Measurements from ENCODE around the gene HSPA9. TPM values are rescaled to one million over a fixed set of nuclear protein-coding genes. Genes with fewer than 3 reads are reported as not detected.
A peak's percentile ranks its signal among the peaks of the same experiment; 100 is the strongest.

Gene HSPA9
- total and polyA plus RNA-seq, 2 of the 13 experiments (the other 11 are each of a cell fraction or from before 2014, with no cell fraction given): 165 to 478 TPM

DNA sequence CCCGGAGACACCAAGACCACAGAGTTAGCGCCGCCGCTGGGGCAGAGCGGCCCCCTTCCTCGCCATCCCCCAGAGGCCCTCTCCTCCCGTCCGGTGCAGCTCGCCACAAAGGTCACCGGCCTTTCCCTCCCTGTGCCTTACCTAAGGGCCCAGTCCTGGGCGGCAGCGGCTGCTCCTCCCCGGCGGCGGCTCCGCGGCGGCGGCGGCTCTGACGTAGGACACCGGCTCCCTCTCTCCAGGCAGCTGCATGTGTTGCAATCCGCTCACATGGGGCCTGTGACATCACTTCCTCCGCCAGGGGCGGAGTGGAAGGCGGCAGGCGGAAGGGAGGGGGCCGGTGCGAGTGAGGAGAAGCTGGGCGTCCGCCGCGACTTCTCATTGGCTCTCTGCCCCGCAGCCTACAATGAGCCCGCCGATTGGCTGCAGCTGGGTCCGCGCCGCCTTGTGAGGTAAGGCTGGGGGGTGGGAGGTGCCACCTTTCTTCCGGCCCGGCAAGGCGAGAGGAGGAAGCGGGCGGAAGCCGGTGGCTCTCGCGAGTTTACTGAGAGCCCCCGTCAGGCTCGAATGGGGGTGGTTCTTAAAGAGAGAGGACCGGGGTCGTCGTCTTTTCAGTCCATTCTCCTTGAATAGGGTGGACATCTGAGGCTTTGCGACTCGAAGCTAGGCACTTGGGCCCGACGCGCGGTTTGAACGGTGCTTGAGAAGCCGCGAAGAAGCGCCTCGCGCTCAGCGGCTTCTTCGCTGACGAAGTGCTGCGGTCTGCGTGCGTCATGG is 32.1 kb downstream of the HSPA9 start, which contains the start of gene ETF1 (continued):
- TF ChIP-seq, protein P1, sequence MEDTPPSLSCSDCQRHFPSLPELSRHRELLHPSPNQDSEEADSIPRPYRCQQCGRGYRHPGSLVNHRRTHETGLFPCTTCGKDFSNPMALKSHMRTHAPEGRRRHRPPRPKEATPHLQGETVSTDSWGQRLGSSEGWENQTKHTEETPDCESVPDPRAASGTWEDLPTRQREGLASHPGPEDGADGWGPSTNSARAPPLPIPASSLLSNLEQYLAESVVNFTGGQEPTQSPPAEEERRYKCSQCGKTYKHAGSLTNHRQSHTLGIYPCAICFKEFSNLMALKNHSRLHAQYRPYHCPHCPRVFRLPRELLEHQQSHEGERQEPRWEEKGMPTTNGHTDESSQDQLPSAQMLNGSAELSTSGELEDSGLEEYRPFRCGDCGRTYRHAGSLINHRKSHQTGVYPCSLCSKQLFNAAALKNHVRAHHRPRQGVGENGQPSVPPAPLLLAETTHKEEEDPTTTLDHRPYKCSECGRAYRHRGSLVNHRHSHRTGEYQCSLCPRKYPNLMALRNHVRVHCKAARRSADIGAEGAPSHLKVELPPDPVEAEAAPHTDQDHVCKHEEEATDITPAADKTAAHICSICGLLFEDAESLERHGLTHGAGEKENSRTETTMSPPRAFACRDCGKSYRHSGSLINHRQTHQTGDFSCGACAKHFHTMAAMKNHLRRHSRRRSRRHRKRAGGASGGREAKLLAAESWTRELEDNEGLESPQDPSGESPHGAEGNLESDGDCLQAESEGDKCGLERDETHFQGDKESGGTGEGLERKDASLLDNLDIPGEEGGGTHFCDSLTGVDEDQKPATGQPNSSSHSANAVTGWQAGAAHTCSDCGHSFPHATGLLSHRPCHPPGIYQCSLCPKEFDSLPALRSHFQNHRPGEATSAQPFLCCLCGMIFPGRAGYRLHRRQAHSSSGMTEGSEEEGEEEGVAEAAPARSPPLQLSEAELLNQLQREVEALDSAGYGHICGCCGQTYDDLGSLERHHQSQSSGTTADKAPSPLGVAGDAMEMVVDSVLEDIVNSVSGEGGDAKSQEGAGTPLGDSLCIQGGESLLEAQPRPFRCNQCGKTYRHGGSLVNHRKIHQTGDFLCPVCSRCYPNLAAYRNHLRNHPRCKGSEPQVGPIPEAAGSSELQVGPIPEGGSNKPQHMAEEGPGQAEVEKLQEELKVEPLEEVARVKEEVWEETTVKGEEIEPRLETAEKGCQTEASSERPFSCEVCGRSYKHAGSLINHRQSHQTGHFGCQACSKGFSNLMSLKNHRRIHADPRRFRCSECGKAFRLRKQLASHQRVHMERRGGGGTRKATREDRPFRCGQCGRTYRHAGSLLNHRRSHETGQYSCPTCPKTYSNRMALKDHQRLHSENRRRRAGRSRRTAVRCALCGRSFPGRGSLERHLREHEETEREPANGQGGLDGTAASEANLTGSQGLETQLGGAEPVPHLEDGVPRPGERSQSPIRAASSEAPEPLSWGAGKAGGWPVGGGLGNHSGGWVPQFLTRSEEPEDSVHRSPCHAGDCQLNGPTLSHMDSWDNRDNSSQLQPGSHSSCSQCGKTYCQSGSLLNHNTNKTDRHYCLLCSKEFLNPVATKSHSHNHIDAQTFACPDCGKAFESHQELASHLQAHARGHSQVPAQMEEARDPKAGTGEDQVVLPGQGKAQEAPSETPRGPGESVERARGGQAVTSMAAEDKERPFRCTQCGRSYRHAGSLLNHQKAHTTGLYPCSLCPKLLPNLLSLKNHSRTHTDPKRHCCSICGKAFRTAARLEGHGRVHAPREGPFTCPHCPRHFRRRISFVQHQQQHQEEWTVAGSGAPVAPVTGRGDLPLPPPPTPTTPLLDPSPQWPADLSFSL (CRISPR knock-in tag; IDR thresholded peaks at IDR 0.05): no peak
- TF ChIP-seq, protein P2, sequence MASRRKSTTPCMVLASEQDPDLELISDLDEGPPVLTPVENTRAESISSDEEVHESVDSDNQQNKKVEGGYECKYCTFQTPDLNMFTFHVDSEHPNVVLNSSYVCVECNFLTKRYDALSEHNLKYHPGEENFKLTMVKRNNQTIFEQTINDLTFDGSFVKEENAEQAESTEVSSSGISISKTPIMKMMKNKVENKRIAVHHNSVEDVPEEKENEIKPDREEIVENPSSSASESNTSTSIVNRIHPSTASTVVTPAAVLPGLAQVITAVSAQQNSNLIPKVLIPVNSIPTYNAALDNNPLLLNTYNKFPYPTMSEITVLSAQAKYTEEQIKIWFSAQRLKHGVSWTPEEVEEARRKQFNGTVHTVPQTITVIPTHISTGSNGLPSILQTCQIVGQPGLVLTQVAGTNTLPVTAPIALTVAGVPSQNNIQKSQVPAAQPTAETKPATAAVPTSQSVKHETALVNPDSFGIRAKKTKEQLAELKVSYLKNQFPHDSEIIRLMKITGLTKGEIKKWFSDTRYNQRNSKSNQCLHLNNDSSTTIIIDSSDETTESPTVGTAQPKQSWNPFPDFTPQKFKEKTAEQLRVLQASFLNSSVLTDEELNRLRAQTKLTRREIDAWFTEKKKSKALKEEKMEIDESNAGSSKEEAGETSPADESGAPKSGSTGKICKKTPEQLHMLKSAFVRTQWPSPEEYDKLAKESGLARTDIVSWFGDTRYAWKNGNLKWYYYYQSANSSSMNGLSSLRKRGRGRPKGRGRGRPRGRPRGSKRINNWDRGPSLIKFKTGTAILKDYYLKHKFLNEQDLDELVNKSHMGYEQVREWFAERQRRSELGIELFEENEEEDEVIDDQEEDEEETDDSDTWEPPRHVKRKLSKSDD (CRISPR knock-in tag; IDR thresholded peaks at IDR 0.05; ENCODE audit: low read depth): peak; percentile 94
- no peak for TF ChIP-seq NFE2L2 (IDR thresholded peaks at IDR 0.05; ENCODE audit: low read length)
- peak; percentile 60; the same call in 1 of the 2 replicates for TF ChIP-seq KDM4B (CRISPR knock-in tag; IDR thresholded peaks at IDR 0.05)
- TF ChIP-seq, protein P3, sequence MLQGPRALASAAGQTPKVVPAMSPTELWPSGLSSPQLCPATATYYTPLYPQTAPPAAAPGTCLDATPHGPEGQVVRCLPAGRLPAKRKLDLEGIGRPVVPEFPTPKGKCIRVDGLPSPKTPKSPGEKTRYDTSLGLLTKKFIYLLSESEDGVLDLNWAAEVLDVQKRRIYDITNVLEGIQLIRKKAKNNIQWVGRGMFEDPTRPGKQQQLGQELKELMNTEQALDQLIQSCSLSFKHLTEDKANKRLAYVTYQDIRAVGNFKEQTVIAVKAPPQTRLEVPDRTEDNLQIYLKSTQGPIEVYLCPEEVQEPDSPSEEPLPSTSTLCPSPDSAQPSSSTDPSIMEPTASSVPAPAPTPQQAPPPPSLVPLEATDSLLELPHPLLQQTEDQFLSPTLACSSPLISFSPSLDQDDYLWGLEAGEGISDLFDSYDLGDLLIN (CRISPR knock-in tag; IDR thresholded peaks at IDR 0.05; ENCODE audit: borderline replicate concordance): peak; percentile 59; the same call in 1 of the 2 replicates
- TF ChIP-seq FOXK2 (IDR thresholded peaks at IDR 0.05): no peak
- TF ChIP-seq CBX5 (CRISPR knock-in tag; IDR thresholded peaks at IDR 0.05; ENCODE audit: borderline replicate concordance): peak; percentile 39; the same call in 1 of the 2 replicates
- TF ChIP-seq, protein P4, sequence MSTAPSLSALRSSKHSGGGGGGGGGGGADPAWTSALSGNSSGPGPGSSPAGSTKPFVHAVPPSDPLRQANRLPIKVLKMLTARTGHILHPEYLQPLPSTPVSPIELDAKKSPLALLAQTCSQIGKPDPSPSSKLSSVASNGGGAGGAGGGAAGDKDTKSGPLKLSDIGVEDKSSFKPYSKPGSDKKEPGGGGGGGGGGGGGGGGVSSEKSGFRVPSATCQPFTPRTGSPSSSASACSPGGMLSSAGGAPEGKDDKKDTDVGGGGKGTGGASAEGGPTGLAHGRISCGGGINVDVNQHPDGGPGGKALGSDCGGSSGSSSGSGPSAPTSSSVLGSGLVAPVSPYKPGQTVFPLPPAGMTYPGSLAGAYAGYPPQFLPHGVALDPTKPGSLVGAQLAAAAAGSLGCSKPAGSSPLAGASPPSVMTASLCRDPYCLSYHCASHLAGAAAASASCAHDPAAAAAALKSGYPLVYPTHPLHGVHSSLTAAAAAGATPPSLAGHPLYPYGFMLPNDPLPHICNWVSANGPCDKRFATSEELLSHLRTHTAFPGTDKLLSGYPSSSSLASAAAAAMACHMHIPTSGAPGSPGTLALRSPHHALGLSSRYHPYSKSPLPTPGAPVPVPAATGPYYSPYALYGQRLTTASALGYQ (CRISPR knock-in tag; IDR thresholded peaks at IDR 0.05): 0 out of 2 replicates have a peak, but pooled peaks have one; percentile 48
- TF ChIP-seq, protein P5, sequence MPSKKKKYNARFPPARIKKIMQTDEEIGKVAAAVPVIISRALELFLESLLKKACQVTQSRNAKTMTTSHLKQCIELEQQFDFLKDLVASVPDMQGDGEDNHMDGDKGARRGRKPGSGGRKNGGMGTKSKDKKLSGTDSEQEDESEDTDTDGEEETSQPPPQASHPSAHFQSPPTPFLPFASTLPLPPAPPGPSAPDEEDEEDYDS (CRISPR knock-in tag; IDR thresholded peaks at IDR 0.05): peak; percentile 75
- TF ChIP-seq, protein P6, sequence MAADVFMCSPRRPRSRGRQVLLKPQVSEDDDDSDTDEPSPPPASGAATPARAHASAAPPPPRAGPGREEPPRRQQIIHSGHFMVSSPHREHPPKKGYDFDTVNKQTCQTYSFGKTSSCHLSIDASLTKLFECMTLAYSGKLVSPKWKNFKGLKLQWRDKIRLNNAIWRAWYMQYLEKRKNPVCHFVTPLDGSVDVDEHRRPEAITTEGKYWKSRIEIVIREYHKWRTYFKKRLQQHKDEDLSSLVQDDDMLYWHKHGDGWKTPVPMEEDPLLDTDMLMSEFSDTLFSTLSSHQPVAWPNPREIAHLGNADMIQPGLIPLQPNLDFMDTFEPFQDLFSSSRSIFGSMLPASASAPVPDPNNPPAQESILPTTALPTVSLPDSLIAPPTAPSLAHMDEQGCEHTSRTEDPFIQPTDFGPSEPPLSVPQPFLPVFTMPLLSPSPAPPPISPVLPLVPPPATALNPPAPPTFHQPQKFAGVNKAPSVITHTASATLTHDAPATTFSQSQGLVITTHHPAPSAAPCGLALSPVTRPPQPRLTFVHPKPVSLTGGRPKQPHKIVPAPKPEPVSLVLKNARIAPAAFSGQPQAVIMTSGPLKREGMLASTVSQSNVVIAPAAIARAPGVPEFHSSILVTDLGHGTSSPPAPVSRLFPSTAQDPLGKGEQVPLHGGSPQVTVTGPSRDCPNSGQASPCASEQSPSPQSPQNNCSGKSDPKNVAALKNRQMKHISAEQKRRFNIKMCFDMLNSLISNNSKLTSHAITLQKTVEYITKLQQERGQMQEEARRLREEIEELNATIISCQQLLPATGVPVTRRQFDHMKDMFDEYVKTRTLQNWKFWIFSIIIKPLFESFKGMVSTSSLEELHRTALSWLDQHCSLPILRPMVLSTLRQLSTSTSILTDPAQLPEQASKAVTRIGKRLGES (CRISPR knock-in tag; IDR thresholded peaks at IDR 0.05; ENCODE audit: borderline replicate concordance): 0 out of 2 replicates have a peak, but pooled peaks have one; percentile 24
- peak; percentile 78; the same call in 1 of the 2 replicates for TF ChIP-seq MIER3 (CRISPR knock-in tag; IDR thresholded peaks at IDR 0.05; ENCODE audit: borderline replicate concordance)
